Peyer's patch (tissue), 4 donors: Measurements from ENCODE around the gene CHMP2B. TPM values are rescaled to one million over a fixed set of nuclear protein-coding genes. Genes with fewer than 3 reads are reported as not detected.

Experiments
- DNase-seq, 3 donors: peaks; one replicate each; pipeline ENCODE4 v3.0.0-alpha.2; 2017 to 2019
- H3K27ac ChIP-seq, 4 donors: fragments of 200-600 bp; sonication (generic); one replicate each; pipeline ENCODE4 v1.5.1; 2016 to 2019
- H3K27me3 ChIP-seq, 2 donors: fragments of 200-600 bp; sonication (generic); one replicate each; pipeline ENCODE4 v1.5.1; 2019
- H3K36me3 ChIP-seq, 3 donors: fragments of 200-600 bp; sonication (generic); one replicate each; pipeline ENCODE4 v1.5.1; 2016 to 2019
- H3K4me1 ChIP-seq, 4 donors: fragments of 200-600 bp; sonication (generic); one replicate each; pipeline ENCODE4 v1.5.1; 2016 to 2019
- H3K4me3 ChIP-seq, 4 donors: fragments of 200-600 bp; sonication (generic); 1 replicate in 3 of 4; 2 replicates in 1 of 4; pipeline ENCODE4 v1.5.1; 2016 to 2019; ENCODE audit warnings: mild to moderate bottlenecking in 1 of 4
- H3K9me3 ChIP-seq, 4 donors: fragments of 200-600 bp; sonication (generic); one replicate each; pipeline ENCODE4 v1.5.1; 2016 to 2019; ENCODE audit warnings: mild to moderate bottlenecking in 1 of 4
- CTCF ChIP-seq, 6 experiments: fragments of 450-650 bp in 4 of 6; fragments of 200-600 bp in 2 of 6; sonication (generic) in 1 of 6; IDR thresholded peaks; one replicate each; pipeline ENCODE4 v1.5.1; 2017 to 2019; ENCODE audit warnings: antibody characterized with exemption in 6 of 6, mild to moderate bottlenecking in 3 of 6, moderate library complexity in 1 of 6
- POLR2A ChIP-seq, 2 donors: fragments of 450-650 bp; IDR thresholded peaks; one replicate each; pipeline ENCODE4 v1.5.1; 2017; ENCODE audit warnings: antibody characterized with exemption in 2 of 2, mild to moderate bottlenecking in 2 of 2, moderate library complexity in 2 of 2
- total RNA-seq, 4 donors: library from RNA; depleted of rRNA; stranded (reverse); fragments of >200 nt; gene quantifications; one replicate each; pipeline ENCODE4 v1.1.0, GENCODE V29; 2016

Gene CHMP2B
- total RNA-seq, 4 donors from 2014 or later: 27.1 to 60.6 (median 38.6) TPM

GRCh38 chr3:87200060-87200647, 27.0 kb upstream of the CHMP2B start:
- no peaks in the 10 kb centered on the region for H3K9me3 ChIP-seq
- H3K4me3 ChIP-seq: no peak overlapping the region
- no peaks in the 10 kb centered on the region for H3K36me3 ChIP-seq
- H3K4me1 ChIP-seq: peaks cover 0 to 7% (median 0%) of the 10 kb centered on the region in 4 donors
- TF ChIP-seq POLR2A (IDR thresholded peaks at IDR 0.05) (no peak), CTCF (IDR thresholded peaks at IDR 0.05) (no peak)
- H3K27ac ChIP-seq: no peak overlapping the region
- no peaks in the 10 kb centered on the region for H3K27me3 ChIP-seq
- DNase-seq: no peak

- no peak overlapping the region for H3K27ac ChIP-seq
- TF ChIP-seq POLR2A (IDR thresholded peaks at IDR 0.05) (no peak), CTCF (IDR thresholded peaks at IDR 0.05) (no peak)
- DNase-seq: no peak
Measured at GRCh38 chr3:87201727-87202126, 25.4 kb upstream of the CHMP2B start.

GRCh38 chr3:87203809-87204208, 23.3 kb upstream of the CHMP2B start:
- H3K27ac ChIP-seq: no peak overlapping the region

More at GRCh38 chr3:87201727-87202126, 25.4 kb upstream of the CHMP2B start:
- Histone ChIP-seq H3K4me1 (peaks cover 0 to 9% (median 0%) of the 10 kb centered on the region in 4 donors), H3K27me3 (no peaks in the 10 kb centered on the region), H3K36me3 (no peaks in the 10 kb centered on the region), H3K4me3 (no peak overlapping the region), H3K9me3 (no peaks in the 10 kb centered on the region)

DNA sequence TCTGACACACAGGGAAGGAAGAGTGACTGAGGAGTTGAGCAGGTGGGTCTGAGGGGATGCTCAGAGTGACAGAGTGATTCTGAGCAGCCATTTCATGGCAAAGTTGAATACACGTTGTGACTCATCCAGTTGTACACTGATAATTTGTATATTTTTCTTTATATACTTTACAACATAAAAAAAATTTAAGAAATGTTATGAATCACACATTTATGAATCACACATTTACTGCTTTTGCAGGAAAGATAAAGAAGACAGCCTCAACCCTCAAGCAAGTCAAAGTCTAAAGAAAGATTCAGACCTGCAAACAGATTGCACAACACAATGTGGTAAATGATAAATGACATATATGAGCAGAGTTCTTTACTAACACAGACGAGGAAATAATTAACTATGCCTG, 21.0 kb upstream of the CHMP2B start:
- TF ChIP-seq POLR2A (IDR thresholded peaks at IDR 0.05) (no peak), CTCF (IDR thresholded peaks at IDR 0.05) (no peak)
- DNase-seq: no peak
- Histone ChIP-seq H3K9me3 (no peaks in the 10 kb centered on the region), H3K27me3 (no peaks in the 10 kb centered on the region), H3K4me1 (peaks cover 0 to 6% (median 0%) of the 10 kb centered on the region in 4 donors), H3K36me3 (no peaks in the 10 kb centered on the region), H3K27ac (peak overlapping the region in 1 of 4 donors; percentile 51), H3K4me3 (no peak overlapping the region)

More at GRCh38 chr3:87203809-87204208, 23.3 kb upstream of the CHMP2B start:
- no peaks in the 10 kb centered on the region for H3K36me3 ChIP-seq
- no peaks in the 10 kb centered on the region for H3K9me3 ChIP-seq
- H3K27me3 ChIP-seq: no peaks in the 10 kb centered on the region
- no peak overlapping the region for H3K4me3 ChIP-seq
- peaks cover 0 to 6% (median 0%) of the 10 kb centered on the region in 4 donors for H3K4me1 ChIP-seq
- no peak for DNase-seq
- no peak for TF ChIP-seq CTCF (IDR thresholded peaks at IDR 0.05)
- TF ChIP-seq POLR2A (IDR thresholded peaks at IDR 0.05): no peak

- TF ChIP-seq POLR2A (IDR thresholded peaks at IDR 0.05) (no peak), CTCF (IDR thresholded peaks at IDR 0.05) (no peak)
- Histone ChIP-seq H3K27me3 (no peaks in the 10 kb centered on the region), H3K27ac (peak overlapping the region in 1 of 4 donors; percentile 34), H3K4me3 (no peak overlapping the region), H3K4me1 (peaks cover 0 to 6% (median 0%) of the 10 kb centered on the region in 4 donors), H3K9me3 (no peaks in the 10 kb centered on the region), H3K36me3 (no peaks in the 10 kb centered on the region)
- no peak for DNase-seq
Measured at GRCh38 chr3:87206635-87207034, 20.5 kb upstream of the CHMP2B start.
